ENCODE measurements around the gene KCNMA1.

Gene KCNMA1

DNA sequence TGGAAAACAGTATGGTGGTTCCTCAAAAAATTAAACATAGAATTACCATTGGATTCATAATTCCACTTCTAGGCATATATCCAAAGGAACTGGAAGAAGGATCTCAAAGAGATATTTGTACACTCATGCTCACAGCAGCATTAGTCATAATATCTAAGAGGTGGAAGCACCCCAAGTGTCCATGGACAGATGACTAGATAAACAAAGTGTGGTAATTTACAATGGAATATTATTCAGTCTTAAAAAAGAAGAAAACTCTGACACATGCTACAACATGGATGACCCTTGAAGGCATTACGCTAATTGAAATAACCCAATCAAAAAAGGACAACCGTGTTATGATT lies 594.2 kb downstream of the KCNMA1 start:
- no peak for DNase-seq

DNA sequence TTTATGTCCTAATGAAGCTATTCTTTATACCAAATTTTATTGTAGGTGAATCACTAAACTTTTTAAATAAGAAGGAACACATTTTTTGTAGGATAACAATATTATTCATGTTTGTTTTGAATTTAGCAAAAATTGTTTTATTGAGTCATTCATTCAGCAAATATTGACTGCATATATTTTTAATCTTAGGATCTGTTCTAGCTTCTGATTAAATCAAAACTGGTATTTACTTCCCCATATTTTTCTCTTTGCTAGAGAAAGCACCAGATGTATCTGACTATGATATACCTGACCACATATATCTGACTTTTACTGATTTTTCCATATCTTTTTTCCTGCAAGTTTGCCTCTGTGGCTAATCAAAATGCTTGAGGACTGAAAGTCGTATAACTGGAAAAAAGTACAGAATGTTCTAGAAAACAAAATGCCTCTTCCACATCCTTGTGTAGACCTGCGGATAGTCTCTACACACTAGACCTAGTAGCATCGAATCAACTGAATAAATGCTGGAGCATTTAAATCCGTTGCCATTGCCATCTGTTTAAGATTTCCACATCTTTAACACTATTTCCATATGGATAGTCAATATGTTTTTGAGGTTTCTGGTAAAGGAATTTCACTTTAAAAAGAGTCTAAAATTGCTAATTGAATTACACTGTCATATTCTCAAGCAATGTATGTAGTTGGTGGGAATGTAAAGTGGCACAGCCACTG lies 594.7 kb downstream of the KCNMA1 start:
- no peak for DNase-seq

DNA sequence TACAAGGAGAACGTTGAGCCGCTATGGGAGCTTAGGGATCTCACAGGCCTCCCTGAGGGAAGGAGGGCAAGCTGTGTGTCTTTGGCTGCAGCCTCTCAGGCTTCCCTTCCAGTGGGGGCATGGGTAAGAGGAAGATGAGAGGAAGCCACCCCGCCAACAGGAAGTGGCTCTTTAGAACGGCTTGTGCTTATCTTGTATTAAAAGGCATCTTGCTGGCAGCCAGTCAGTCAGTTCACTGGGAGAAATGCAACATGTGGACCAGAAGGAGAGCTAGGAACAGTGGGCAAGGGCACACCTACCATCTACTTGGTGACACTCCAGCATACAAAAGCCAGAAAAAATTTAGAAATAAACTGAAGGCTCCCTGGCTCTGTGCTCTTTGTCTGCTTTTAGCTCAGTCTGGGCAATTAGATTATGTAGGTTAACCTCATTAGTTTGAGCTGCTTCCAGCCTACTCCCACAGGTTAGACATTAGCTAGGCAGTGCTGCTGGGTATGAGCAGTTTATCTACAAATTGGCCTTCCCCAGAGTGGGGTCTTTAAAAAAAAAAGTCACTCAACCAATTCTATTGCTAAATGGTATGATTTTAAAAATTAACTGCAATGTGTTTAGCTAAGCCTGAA lies 595.9 kb downstream of the KCNMA1 start:
- no peak for DNase-seq

DNA sequence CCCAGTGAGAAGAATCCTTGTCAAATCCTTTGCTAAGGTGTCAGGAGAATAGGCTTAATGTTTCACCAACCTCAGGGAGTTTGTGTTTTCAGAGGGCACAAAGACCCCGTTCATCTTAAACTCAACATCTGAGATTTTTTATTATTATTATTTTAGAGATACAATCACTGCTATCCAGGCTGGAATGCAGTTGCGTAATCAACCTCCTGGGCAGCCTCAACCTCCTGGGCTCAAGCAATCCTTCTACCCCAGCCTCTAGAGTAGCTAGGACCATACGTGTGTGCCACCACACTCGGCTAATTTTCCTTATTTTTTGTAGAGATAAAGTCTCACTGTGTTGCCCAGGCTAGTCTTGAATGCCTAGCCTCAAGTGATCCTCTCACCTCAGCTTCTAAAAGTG lies 599.2 kb downstream of the KCNMA1 start:
- DNase-seq, result no peak

DNA sequence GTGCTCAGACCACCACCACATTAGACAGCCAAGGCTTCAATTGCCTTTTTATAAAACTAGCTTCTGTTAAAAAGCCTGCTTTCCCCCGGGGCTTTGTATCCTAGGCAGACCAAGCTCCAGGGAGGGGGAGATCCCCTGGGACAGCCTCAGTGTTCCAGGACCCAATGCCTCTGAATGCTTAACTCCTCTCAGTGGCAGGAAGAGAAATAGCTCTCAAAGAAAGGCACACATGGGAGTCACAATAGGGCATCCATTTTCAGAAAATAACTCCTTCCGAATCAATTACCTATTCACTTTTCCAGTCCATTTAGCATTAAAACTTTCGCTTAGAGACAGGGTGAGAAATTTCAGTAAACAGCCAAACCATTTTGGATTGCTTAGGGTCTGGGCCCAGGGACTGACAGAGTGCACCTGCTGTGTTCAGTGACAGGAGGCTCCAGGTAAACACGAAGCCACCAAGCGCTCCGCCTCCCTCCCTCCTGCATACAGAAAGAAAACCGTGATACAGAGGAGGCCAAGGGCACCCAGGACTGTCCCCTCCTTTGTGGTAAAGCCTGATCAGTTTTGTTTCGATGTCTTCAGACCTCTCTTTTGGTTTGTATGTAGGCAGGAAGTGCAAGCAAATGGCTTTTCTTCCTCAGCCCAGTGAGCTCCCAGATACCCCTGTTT lies 599.7 kb downstream of the KCNMA1 start:
- no peak for DNase-seq

DNA sequence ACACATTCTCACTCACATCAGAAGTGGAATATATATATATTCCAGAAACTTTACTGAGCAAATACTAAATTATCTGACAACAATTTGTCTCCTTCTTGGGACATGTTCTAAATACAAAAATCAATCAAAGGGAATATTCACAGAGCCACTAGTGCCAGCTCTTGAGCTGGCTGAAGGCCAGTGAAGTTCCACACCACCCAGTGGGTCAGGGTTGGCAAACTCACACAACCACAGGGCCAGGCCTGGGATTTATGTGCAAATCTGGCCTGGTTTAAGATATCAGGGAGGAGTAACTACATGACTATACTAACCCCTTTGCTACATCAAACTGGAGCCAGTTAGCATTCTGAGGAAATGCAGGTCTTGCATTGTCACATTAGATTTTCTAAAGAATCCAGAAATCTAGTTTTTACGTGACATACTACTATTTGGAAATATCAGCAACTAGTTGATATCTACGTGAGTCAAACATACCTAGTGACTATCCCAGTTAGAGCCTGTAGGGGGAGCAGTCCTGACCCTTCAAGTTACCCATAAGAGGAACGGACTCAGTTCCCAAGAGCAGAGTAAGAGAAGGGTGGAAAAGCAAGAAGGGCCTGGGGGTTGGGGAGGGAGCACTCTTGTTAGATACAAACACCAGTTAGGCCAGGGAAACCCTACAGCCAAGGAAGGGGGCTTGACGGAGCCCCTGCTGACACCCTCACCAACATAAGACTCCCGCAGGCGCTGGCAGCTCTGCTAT lies 600.4 kb downstream of the KCNMA1 start:
- DNase-seq, result no peak

DNA sequence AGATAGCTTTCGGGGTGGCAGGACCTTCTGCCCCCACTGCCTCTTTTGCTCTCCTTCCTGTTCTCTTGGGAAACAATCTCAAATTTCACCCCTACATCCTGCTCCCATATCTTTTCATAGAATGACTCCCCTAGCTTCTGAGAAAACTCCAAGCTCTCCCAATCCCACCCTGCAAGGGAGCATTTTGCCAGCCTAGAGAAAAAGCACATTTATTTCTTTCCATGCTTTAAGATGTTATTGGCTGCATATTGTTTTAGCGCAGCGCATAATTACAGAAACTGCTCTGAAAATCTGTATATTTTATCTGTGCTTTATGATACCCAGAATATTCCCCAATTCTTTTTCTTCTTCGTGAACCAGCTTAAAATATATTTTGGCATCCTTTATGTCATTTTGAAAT lies 601.3 kb downstream of the KCNMA1 start:
- DNase-seq, result no peak

DNA sequence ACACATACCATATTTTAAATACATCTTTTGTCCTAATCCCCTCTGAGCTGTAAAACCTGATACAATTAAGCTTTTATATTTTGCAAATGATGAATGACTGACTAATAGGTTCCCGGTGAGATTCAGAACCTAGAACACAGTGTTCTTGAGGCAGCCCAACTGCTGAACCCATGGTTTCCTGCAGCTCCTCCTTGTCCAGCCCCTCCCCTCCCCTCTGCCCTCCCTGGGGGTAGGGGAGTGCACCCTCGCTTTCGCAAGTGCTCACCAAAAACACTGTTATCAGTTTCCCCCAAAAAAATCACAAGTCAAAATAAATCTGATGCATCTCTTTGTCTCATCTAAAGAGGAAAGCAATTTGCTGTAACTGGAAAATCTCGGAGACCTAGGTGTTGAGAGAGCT lies 602.8 kb downstream of the KCNMA1 start:
- no peak for DNase-seq

DNA sequence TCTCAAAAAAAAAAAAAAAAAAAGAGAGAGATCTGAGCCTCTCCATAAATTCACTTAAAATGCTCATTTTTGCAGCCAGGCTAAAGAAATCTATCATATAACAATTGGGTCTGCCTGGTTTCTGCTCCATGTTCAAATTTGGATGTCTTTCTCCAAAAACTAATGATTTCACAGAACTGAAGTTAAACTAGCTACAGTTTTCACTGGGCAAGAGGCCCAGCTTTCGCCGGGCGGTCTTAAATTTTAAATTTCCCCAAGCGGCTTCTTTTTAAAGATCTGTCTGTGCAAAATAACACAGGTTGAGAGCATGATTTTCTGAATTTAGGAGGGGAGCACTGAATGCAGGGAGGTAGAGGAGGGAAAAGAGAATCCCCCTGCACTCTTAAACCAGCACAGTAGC lies 603.4 kb downstream of the KCNMA1 start:
- no peak for DNase-seq

DNA sequence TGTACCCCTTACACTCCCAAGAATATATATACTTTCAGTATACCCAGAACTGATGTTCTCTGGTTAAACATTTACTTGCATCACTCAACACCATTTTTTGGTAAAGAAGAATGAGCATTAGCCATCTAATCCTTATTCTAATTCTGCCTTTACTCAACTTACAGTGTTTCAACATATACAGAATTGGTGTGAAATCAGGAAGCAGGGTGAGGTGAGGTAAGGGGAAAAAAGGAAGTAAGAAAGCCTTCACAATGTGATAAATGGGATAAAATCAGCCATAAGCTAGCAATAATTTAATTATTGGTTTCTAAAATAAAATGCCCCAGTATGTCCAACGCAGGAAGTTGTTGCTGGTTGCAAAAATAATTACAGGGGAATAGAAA lies 605.4 kb downstream of the KCNMA1 start:
- DNase-seq, result no peak

DNA sequence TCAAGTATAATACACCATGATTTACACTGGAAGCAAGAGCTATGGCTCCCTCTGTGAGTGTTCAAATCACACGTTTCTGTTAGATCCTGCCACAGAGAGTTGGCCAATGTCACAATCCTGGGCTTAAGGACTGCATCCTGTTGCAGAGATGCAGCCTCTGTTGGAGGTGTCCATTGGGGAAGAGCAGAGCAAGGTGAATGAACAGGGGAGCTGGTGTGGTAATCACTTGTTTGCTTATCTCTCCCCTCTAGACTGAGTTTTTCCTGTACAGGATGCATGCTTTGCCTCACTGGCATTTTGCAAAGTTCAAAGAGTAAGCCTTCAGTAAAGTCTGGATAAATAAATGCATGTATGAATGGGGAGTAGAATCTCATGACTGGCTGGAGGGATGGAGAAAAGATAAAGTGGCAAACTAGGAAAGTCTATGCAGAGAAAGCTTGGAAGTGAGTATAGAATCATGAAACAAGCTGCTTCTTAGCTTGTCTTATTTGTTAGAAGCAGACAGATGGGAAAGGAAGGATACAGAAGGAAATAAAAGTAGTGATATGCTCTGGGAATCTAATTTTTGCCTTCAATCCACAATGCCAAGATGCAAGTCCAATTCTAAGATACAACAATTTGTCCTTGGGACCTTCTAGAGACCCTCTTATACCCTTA lies 605.9 kb downstream of the KCNMA1 start:
- no peak for DNase-seq

DNA sequence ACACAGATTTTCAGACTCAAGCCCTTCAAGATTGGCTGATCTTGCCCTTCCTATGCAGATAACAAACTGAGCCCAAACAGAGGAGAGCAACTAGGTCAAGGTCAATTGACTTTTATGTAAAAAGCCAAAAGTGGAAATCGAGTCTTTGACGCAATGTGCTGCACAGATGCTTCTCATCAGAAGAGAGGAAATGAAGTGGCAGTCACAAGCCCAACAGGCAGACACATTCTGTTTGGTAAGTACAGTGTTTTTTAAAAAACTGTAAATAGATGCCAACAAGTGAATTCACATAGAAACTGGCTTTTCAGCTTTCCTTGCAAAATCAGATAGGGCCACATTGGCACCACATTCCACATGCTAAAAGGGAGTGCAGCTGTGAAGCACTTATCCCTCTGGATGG lies 606.6 kb downstream of the KCNMA1 start:
- DNase-seq, result no peak

DNA sequence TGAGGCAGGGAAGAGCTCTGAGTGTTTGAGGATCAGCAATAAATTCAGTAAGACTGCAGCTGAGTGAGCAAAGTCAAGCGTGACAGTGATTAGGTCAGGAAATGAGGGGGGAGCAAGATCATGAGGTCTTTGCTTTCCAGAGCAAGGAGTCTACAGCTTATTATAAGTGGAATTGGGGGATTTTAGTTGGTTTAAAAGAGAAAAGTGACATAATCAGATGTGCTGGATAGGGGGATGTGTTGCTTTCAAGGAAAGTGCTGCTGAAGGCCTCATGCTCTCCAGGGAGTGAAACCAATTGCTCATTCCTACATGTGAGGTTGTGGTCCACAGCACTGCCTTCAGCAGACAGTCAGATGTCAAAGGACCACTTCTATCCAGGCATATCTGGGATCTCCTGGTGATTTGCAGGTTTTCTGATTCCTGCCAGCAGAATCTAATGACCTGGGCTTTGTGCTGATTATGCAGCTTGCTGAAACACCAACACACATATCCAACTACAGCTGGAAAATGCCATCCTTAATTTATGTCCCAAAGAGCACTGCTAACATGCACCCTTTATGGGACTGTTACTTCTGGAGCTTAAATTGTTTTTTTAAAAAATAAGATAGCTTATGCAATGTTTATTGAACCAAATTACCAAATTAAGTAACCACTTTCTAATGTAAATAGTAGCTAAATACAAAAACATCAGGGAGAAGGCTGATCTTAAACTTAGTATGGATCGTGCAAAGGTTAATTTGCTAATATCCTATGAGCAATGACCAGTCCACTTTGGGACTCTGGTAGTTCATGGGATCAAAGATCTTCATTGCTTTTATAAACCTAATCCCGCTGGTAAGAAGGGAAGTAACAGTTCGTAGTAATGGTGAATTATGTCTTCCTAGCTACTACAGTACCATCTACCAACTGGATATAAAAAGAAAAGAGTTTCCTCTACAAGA lies 607.6 kb downstream of the KCNMA1 start:
- no peak for DNase-seq

DNA sequence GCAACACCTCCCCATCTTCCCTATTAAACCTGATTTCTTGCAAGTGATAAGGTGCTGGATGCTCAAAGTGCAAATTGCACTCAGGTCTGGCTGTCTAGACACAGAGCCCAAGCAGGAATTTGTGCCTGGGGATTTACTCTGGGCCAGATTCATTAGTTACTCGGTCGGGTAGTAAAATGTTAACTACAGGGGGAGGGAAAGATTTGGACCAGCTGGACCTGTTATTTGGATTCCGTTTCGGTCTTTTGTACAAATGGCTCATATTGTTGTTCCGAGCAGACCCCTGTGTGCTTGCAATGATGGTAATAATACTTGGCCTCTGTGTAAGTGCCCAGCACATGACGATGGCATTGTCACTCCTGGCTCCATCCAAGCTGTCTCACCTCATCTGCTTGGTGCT lies 609.6 kb downstream of the KCNMA1 start:
- no peak for DNase-seq

DNA sequence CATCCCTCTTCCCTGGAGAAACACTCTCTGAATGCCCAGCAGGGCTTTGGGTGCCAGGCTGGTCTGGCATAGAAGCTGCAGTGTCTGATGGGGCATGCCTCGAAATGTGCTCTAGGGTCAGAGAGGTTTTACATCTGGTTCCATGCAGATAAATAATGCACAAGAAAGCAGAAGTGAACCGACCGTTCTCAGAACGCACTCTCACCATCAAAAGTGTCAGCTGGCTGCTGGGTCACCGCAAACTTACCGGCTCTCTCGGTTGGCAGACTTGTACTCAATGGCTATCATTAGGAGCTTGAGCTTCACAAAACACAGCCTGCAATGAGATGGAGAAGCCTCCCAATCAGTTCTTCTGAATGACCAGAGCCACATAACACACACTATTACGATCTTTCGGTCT lies 610.0 kb downstream of the KCNMA1 start:
- DNase-seq, result no peak

DNA sequence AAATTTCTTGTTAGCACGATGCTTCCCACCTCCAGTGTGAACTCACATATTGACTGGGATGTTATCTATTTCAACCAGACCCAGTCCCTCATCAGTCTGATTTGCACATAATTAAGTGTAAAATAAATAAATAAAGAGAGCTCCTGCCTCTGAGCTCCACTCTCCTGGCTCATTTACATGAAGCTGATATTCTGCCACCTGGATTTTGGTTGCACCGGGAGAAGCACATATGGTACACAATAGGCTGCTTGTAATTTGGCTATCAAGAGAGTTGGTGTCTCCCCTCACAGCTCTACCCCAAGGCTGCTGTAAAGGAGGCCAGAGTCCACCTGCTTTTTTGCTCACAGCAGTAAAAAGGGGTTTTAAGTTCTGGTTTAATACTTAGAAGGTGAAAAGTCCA lies 610.5 kb downstream of the KCNMA1 start:
- no peak for DNase-seq

DNA sequence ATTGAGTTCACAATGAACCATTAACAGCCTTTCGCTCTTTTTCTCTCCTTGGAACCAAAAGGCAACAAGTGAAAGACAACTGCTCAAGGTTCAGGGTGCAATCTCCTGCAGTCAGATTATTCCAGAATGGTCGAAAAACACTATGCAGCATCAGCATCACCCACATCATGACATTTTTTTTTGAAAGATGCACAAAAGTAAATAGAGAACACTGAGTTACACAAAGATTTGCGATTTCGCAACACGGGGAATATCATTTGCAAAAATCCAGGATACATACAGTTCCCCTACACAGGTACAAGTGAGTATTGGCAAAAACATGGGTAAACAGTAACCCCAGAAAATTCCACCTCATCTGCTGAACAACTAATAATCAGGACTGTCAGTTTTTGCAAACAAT lies 611.5 kb downstream of the KCNMA1 start:
- DNase-seq, result no peak

DNA sequence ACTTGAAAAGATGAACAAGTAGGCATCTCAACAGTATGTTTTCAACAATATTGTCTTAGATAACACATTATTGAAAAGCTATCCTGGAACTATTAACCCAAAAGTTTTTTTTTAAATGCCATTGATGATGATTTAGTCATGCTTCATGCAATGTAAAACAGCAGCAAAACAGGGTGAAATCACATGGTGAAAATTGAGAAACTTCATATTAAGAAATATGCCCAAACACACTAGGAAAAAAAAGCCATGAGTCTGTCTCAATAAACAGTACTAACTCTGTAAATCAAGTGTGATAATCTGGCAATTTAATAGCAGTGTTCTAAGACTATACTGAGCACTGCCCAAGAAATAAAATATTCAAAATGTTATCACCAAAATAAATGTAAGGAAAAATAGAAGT lies 613.1 kb downstream of the KCNMA1 start:
- DNase-seq, result no peak

DNA sequence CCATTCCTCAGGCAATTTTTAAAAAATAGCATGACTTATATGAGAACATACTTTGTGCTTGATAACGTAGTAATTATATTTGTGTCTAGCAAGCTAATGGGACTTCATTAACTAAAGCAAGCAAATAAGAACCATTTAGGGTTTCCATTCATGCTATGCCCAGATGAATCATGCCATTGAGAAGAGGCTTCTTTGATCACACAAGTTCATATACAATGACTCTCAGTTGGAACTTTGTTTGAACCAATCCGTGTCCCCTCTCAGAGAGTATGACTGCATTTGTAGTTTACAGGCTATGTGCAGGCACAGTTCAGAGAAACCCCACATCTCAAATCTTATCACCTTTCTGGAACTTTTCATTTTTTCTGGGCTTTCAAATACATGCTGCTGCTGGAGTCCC lies 614.2 kb downstream of the KCNMA1 start:
- no peak for DNase-seq

DNA sequence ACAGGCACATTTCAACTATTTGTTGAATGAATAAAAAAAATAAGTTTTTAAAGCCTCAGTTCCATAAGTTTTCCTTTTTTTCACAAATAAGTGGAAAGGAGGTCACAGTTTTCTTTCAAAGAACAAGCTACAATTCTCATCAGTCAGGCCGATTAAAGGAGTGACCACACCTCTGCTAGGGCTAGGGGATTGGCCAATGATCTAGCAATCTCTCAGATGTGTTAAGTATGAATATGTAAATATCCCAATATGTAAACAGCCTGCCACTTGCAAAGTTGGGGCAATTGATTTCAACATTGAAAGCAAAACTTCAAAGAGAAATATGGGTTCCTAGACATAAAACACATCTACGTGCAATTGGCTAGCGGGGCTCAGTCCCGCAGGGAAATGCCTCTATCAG lies 614.9 kb downstream of the KCNMA1 start:
- DNase-seq, result no peak

DNA sequence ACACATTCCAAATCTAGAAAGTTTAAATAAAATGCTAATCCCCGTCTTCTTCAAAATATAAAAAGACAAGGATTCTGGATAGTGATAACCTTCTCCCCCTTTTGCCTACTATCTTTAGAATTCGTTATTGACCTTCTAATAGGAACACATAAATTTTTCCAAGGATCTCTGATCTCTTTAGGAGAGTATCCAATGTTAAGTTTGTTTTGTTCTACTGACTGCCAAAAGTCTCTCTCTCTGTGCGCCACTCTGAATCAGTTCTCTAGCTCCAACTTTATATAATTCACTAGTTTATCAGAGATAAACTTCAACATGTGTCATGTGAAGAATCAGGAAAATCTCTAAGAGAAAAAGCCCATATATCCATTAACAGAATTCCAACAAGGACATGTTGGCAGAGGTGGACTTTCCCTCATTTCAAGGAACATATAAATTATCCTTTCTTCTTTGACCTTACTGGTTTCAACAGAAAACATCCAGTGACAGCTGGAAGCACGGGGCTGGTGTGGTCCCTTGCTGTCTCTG lies 615.6 kb downstream of the KCNMA1 start:
- no peak for DNase-seq

DNA sequence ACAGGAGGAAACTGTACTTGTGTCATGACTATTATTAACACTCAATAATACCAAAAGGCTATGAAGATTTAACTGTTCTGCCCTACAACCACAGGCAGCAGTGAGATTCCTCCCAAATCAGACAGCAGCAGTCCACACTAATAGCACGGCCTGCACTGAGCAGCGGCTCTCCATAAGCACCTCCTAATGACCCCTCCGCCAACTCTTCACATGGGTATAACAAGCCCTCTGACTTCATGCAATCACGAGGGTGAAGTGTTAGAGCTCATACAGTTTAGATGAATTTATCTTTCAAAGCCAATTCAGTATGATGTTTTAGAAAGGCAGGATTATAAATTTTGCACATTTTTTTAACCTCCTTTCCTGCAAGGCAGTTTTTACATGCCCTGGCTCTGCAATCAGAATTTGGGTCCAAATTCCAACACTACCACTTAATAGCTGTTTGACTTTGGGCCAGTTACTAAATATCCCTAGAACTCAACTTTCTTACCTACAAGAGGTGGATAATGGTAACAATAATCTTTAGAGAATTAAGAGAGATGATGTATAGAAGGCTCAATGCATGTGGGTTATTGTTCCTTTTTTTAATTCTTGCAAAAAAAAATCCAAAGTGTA lies 617.1 kb downstream of the KCNMA1 start:
- no peak for DNase-seq

All from stimulated activated naive CD4-positive, alpha-beta T cell treated with Interleukin-2 at 50 U/mL for 16 hours (primary cell).